ENCODE data around the gene MEGF6. TPM values are rescaled to one million over a fixed set of nuclear protein-coding genes. Genes with fewer than 3 reads are reported as not detected.

MEGF6 gene
- total and polyA plus RNA-seq, 2 of the 8 experiments (the other 6 are each of a cell fraction or from before 2014, with no cell fraction given): 4.1 to 14.8 TPM

- Histone ChIP-seq H4K5ac (ENCODE audit: insufficient read length, low read depth, low read length) (no peak overlapping the region), H3K27ac (ENCODE audit: low read depth, low read length) (no peak overlapping the region), H2BK15ac (ENCODE audit: low read length) (no peak overlapping the region), H3K56ac (replicated peaks; ENCODE audit: insufficient read length, low read depth, low read length) (no peak overlapping the region), H2BK120ac (replicated peaks; ENCODE audit: low read depth, low read length) (no peak overlapping the region), H3K23me2 (ENCODE audit: low read depth, low read length) (no peaks in the 10 kb centered on the region), H2AFZ (ENCODE audit: low read length) (no peak overlapping the region), H3K27me3 (replicated peaks in 1 of 4; ENCODE audit: control insufficient read depth in 3 of 4, extremely low read depth in 1 of 4, insufficient read depth in 3 of 4, low read length in 3 of 4) (no peaks in the 10 kb centered on the region; a peak in 1 of 7 replicates), H2BK5ac (ENCODE audit: low read depth, low read length) (no peak overlapping the region), H2AK5ac (ENCODE audit: low read depth, low read length) (no peak overlapping the region), H2BK12ac (ENCODE audit: low read depth, low read length) (no peak overlapping the region), H3K36me3 (ENCODE audit: control insufficient read depth in 2 of 4, insufficient read depth in 4 of 4, low read length in 3 of 4) (no peaks in the 10 kb centered on the region), H3K9me3 (ENCODE audit: insufficient read depth in 2 of 2, low read depth in 1 of 2, low read length in 1 of 2) (no peaks in the 10 kb centered on the region), H3K4me2 (ENCODE audit: insufficient read depth in 1 of 2, low read depth in 2 of 2, low read length in 2 of 2) (no peak overlapping the region), H2BK20ac (ENCODE audit: low read length) (no peak overlapping the region), H4K8ac (ENCODE audit: extremely low read depth, insufficient read depth, low read length) (peak overlapping the region; percentile 79), H4K20me1 (replicated peaks in 1 of 2; ENCODE audit: control insufficient read depth in 1 of 2, insufficient read depth in 2 of 2, low read length in 2 of 2) (peaks cover 2 to 8% of the 10 kb centered on the region in 2 experiments), H3K14ac (ENCODE audit: insufficient read length) (no peak overlapping the region), H3K4me3 (ENCODE audit: extremely low read depth in 1 of 4, insufficient read depth in 2 of 4, low read depth in 3 of 4, low read length in 4 of 4) (no peak overlapping the region), H3K9ac (replicated peaks in 1 of 4; ENCODE audit: extremely low read depth in 1 of 4, low read depth in 3 of 4, low read length in 3 of 4) (no peak overlapping the region), H3K79me2 (ENCODE audit: control insufficient read depth in 1 of 2, insufficient read depth in 2 of 2, low read length in 2 of 2) (no peaks in the 10 kb centered on the region), H3K79me1 (ENCODE audit: low read depth, low read length) (no peaks in the 10 kb centered on the region; the same call in 1 of the 2 replicates), H3K18ac (ENCODE audit: extremely low read depth, low read length) (no peak overlapping the region), H3K4me1 (replicated peaks in 1 of 4; ENCODE audit: control insufficient read depth in 3 of 4, insufficient read depth in 4 of 4, low read length in 3 of 4) (peaks cover 0 to 9% (median 4%) of the 10 kb centered on the region in 4 experiments; a peak in 5 of 7 replicates), H3K4ac (replicated peaks; ENCODE audit: insufficient read length, low read depth, low read length) (no peak overlapping the region), H3K23ac (ENCODE audit: insufficient read length) (no peak overlapping the region), H4K91ac (replicated peaks; ENCODE audit: insufficient read length, low read length) (no peak overlapping the region)
- FAIRE-seq (no peak), DNase-seq (ENCODE audit: low read depth in 1 of 2, low spot score in 2 of 2) (no peak)
- TF ChIP-seq TEAD4 (IDR thresholded peaks at IDR 0.05; ENCODE audit: low read depth, low read length) (peak; percentile 47; the same call in 1 of the 2 replicates), HDAC6 (IDR thresholded peaks at IDR 0.05; ENCODE audit: low read depth, low read length) (no peak)
- 97% methylated on average over 20 of the region's 24 CpGs; no CpG with 5 or more reads in 1 of the 2 experiments for WGBS, 2 experiments (ENCODE audit: extremely low coverage in 1 of 2, insufficient coverage in 1 of 2, insufficient read length in 1 of 2, insufficient replicate concordance in 2 of 2, low coverage in 1 of 2, low lambda C conversion rate in 2 of 2, missing lambda C conversion rate in 1 of 2)
- CTCF ChIA-PET (ENCODE audit: partially characterized antibody): interaction anchor here (1.0 to 10.5 kb wide), 10 partner anchors 12 to 152 kb away, joined by 3 to 73 read pairs (median 5); no protein-coding TSS in a partner anchor
- POLR2A ChIA-PET (ENCODE audit: partially characterized antibody): no interaction called here
Measured at GRCh38 chr1:3548156-3548893, 63.0 kb downstream of the MEGF6 start.

All from H1 (cell line).